ENCODE measurements around the gene UBE2Q1. TPM values are rescaled to one million over a fixed set of nuclear protein-coding genes. Genes with fewer than 3 reads are reported as not detected.

UBE2Q1 gene
- total and polyA plus RNA-seq, 3 donors from 2014 or later = 63.5 to 128 (median 65.2) TPM

- peak; percentile 39 for DNase-seq
- H3K27ac ChIP-seq = peak overlapping the region; percentile 89 to 91
- 2 to 6% methylated on average over 10 to 30 of the region's 54 CpGs for WGBS, 2 donors
- H3K4me1 ChIP-seq = peaks cover 5% of the 10 kb centered on the region
- no peaks in the 10 kb centered on the region for H3K9me3 ChIP-seq
- no peaks in the 10 kb centered on the region for H3K27me3 ChIP-seq
- intact Hi-C loops (cut with DNase I; ENCODE audit: low total_unique reads) = no loop called here
- peak overlapping the region; percentile 65 to 72 for H3K4me3 ChIP-seq
- H3K36me3 ChIP-seq (ENCODE audit: low read depth, missing control alignments) = no peaks in the 10 kb centered on the region
- TF ChIP-seq POLR2A (IDR thresholded peaks at IDR 0.05) = no peak
- TF ChIP-seq, protein P1, sequence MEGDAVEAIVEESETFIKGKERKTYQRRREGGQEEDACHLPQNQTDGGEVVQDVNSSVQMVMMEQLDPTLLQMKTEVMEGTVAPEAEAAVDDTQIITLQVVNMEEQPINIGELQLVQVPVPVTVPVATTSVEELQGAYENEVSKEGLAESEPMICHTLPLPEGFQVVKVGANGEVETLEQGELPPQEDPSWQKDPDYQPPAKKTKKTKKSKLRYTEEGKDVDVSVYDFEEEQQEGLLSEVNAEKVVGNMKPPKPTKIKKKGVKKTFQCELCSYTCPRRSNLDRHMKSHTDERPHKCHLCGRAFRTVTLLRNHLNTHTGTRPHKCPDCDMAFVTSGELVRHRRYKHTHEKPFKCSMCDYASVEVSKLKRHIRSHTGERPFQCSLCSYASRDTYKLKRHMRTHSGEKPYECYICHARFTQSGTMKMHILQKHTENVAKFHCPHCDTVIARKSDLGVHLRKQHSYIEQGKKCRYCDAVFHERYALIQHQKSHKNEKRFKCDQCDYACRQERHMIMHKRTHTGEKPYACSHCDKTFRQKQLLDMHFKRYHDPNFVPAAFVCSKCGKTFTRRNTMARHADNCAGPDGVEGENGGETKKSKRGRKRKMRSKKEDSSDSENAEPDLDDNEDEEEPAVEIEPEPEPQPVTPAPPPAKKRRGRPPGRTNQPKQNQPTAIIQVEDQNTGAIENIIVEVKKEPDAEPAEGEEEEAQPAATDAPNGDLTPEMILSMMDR (IDR thresholded peaks at IDR 0.05) = no peak
Observed at GRCh38 chr1:154501423-154502065, 56.9 kb downstream of the UBE2Q1 start.

DNA sequence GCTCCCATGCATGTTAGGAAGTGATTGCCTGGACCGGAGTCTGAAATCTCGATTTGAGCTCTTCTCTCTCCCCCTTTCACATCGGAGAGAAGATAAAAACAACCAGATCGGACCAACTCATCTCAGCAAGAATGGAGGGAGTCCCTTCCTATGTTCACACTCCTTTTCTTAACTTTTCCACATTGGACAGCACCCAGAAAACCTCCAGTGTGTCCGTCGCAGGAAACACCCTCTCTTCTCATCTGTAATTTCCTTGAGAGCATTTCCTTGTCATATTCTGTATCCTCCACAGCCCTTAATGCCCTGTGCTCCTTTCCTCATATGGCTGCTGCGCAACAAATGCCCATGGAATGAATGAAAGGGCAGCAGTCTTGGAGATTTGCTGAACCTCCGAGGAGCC is 57.9 kb downstream of the UBE2Q1 start:
- no peak for DNase-seq
- Histone ChIP-seq H3K36me3 (ENCODE audit: low read depth, missing control alignments) (no peaks in the 10 kb centered on the region), H3K4me1 (peaks cover 5% of the 10 kb centered on the region), H3K4me3 (peak overlapping the region; percentile 65 to 72), H3K27ac (no peak overlapping the region), H3K9me3 (no peaks in the 10 kb centered on the region), H3K27me3 (no peaks in the 10 kb centered on the region)
- WGBS, 2 donors = 32 to 45% methylated on average over 8 of the region's 8 CpGs
- intact Hi-C loops (cut with DNase I; ENCODE audit: low total_unique reads) = no loop called here
- TF ChIP-seq, protein P1 (IDR thresholded peaks at IDR 0.05) = no peak
- no peak for TF ChIP-seq POLR2A (IDR thresholded peaks at IDR 0.05)

DNA sequence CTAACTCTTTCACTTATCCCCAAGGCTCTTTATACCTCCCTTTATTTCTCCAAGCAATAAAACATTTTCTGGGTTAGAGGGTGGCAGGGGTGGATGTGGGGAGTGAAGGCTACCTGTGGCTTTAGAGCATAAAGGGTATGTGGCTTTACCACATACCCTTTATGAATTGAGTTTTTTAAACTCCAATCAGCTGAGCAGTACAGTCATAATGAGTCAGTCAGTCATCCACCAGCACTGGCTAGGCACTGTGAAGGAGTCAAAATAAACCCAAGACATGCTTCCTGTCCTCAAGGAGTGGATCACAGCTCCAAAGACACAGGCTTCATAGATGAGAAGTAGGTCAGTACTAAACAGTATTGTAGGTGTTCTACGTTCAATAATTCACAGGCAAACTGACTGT is 59.0 kb downstream of the UBE2Q1 start:
- peaks cover 5% of the 10 kb centered on the region for H3K4me1 ChIP-seq
- no peaks in the 10 kb centered on the region for H3K9me3 ChIP-seq
- H3K27ac ChIP-seq = no peak overlapping the region
- WGBS, 2 donors = 67 to 71% methylated on average over 1 of the region's 1 CpG
- intact Hi-C loops (cut with DNase I; ENCODE audit: low total_unique reads) = no loop called here
- H3K27me3 ChIP-seq = no peaks in the 10 kb centered on the region
- DNase-seq = no peak
- H3K4me3 ChIP-seq = no peak overlapping the region
- no peaks in the 10 kb centered on the region for H3K36me3 ChIP-seq (ENCODE audit: low read depth, missing control alignments)
- TF ChIP-seq POLR2A (IDR thresholded peaks at IDR 0.05) = no peak
- TF ChIP-seq, protein P1 (IDR thresholded peaks at IDR 0.05) = no peak

Other genes starting within 250 kb of the UBE2Q1 start
- gene AQP10, start 237.6 kb downstream of the UBE2Q1 start, total RNA-seq = 1 to 10 TPM; 2.0 to 2.2 TPM
- gene AQP10, start 237.6 kb downstream of the UBE2Q1 start, polyA plus RNA-seq (ENCODE audit: insufficient read depth, low read depth, low replicate concordance) = 0.41 TPM
- 100 to 1,000 TPM; 179 to 204 TPM for gene ATP8B2, start 233.1 kb downstream of the UBE2Q1 start, total RNA-seq
- 50.9 TPM for gene ATP8B2, start 233.1 kb downstream of the UBE2Q1 start, polyA plus RNA-seq (ENCODE audit: insufficient read depth, low read depth, low replicate concordance)
- gene IL6R, start 153.3 kb downstream of the UBE2Q1 start, total RNA-seq = 10 to 100 TPM; 25.0 to 29.7 TPM
- 8.5 TPM for gene IL6R, start 153.3 kb downstream of the UBE2Q1 start, polyA plus RNA-seq (ENCODE audit: insufficient read depth, low read depth, low replicate concordance)
- 10 to 100 TPM; 50.9 to 60.3 TPM for gene TDRD10, start 56.4 kb downstream of the UBE2Q1 start, total RNA-seq
- gene TDRD10, start 56.4 kb downstream of the UBE2Q1 start, polyA plus RNA-seq (ENCODE audit: insufficient read depth, low read depth, low replicate concordance) = 123 TPM
- gene SHE, start 56.2 kb downstream of the UBE2Q1 start, total RNA-seq = 10 to 100 TPM; 53.7 to 57.9 TPM
- gene SHE, start 56.2 kb downstream of the UBE2Q1 start, polyA plus RNA-seq (ENCODE audit: insufficient read depth, low read depth, low replicate concordance) = 50.9 TPM
- 1 to 10 TPM; 1.2 to 1.3 TPM for gene CHRNB2, start 9.1 kb upstream of the UBE2Q1 start, total RNA-seq
- 1.3 TPM for gene CHRNB2, start 9.1 kb upstream of the UBE2Q1 start, polyA plus RNA-seq (ENCODE audit: insufficient read depth, low read depth, low replicate concordance)
- gene ADAR, start 49.5 kb upstream of the UBE2Q1 start, total RNA-seq = 100 to 1,000 TPM; 168 to 181 TPM
- gene ADAR, start 49.5 kb upstream of the UBE2Q1 start, polyA plus RNA-seq (ENCODE audit: insufficient read depth, low read depth, low replicate concordance) = 94.4 TPM

Measured in testis (tissue), 3 donors.